HG03469 (cell line): ENCODE measurements around the gene PRAMEF18.
"Not testable (repeated sequence)": the region's sequence is repeated elsewhere in the genome, so short reads cannot be mapped to it uniquely, and the experiment has no call there.

Source experiments
- ATAC-seq: cut with Tn5 transposase; IDR thresholded peaks from one replicate; pipeline ENCODE4 v1.9.1; 2021; ENCODE audit warnings: mild to moderate bottlenecking, moderate library complexity, moderate number of reproducible peaks; ENCODE audit not compliant: unreplicated experiment

PRAMEF18 gene

GRCh38 chr1:13225675-13226204 lies at the start of gene PRAMEF18:
PRAMEF18 (minus strand) TSS chr1:13226154; CDS start chr1:13226106, 48 bp downstream.
- not testable (repeated sequence) for ATAC-seq

GRCh38 chr1:13265124-13265523 lies 39.2 kb upstream of the PRAMEF18 start:
- ATAC-seq = not testable (repeated sequence)

GRCh38 chr1:13253898-13254297 lies 27.9 kb upstream of the PRAMEF18 start, which contains the start of gene PRAMEF5:
PRAMEF5 (plus strand) TSS chr1:13254198; CDS start chr1:13259269, 5,071 bp downstream.
- ATAC-seq = not testable (repeated sequence)

- ATAC-seq = not testable (repeated sequence)
Observed at GRCh38 chr1:13247122-13247521, 21.2 kb upstream of the PRAMEF18 start.

GRCh38 chr1:13246554-13246871 lies 20.6 kb upstream of the PRAMEF18 start:
- not testable (repeated sequence) for ATAC-seq

GRCh38 chr1:13245841-13246553 lies 20.0 kb upstream of the PRAMEF18 start:
- ATAC-seq = not testable (repeated sequence)

GRCh38 chr1:13243536-13244263 lies 17.7 kb upstream of the PRAMEF18 start:
- ATAC-seq = not testable (repeated sequence)

- ATAC-seq = not testable (repeated sequence)
Observed at GRCh38 chr1:13239633-13240032, 13.7 kb upstream of the PRAMEF18 start.

GRCh38 chr1:13237572-13237971 lies 11.6 kb upstream of the PRAMEF18 start:
- not testable (repeated sequence) for ATAC-seq

- ATAC-seq = not testable (repeated sequence)
Observed at GRCh38 chr1:13234057-13234456, 8.1 kb upstream of the PRAMEF18 start.

- not testable (repeated sequence) for ATAC-seq
Observed at GRCh38 chr1:13232056-13232455, 6.1 kb upstream of the PRAMEF18 start.

- ATAC-seq = not testable (repeated sequence)
Observed at GRCh38 chr1:13231061-13231750, 5.3 kb upstream of the PRAMEF18 start.

- ATAC-seq = not testable (repeated sequence)
Observed at GRCh38 chr1:13230601-13231000, 4.6 kb upstream of the PRAMEF18 start.

GRCh38 chr1:13230096-13230495 lies 4.1 kb upstream of the PRAMEF18 start:
- not testable (repeated sequence) for ATAC-seq

GRCh38 chr1:13228343-13228781 lies 2.4 kb upstream of the PRAMEF18 start:
- ATAC-seq = no peak

GRCh38 chr1:13227271-13228055 lies 1.5 kb upstream of the PRAMEF18 start:
- ATAC-seq = not testable (repeated sequence)

- no peak for ATAC-seq
Observed at GRCh38 chr1:13224480-13225060, 1.4 kb downstream of the PRAMEF18 start.

- ATAC-seq = not testable (repeated sequence)
Observed at GRCh38 chr1:13222788-13223187, 3.2 kb downstream of the PRAMEF18 start.

GRCh38 chr1:13219203-13219602 lies 6.8 kb downstream of the PRAMEF18 start:
- ATAC-seq = not testable (repeated sequence)

- ATAC-seq = not testable (repeated sequence)
Observed at GRCh38 chr1:13216619-13217018, 9.3 kb downstream of the PRAMEF18 start.
